Measurements from ENCODE around the gene VIM.

Gene VIM

GRCh38 chr10:17217631-17218232, 10.3 kb upstream of the VIM start:
- no peak for DNase-seq (ENCODE audit: low read depth)
- in situ Hi-C loops (cut with HindIII; ENCODE audit: low sequenced_read_pairs), result loop anchor here (25.0 kb wide), 1 partner anchor 205 kb away; no protein-coding TSS in a partner anchor
- TF ChIP-seq CTCF (IDR thresholded peaks at IDR 0.05; ENCODE audit: low read depth, low read length, missing control alignments), result no peak
- H3K4me3 ChIP-seq (ENCODE audit: low read depth, low read length), result no peak overlapping the region

GRCh38 chr10:17219024-17219423, 9.0 kb upstream of the VIM start:
- in situ Hi-C loops (cut with HindIII; ENCODE audit: low sequenced_read_pairs), result loop anchor here (25.0 kb wide), 1 partner anchor 207 kb away; no protein-coding TSS in a partner anchor
- no peak for TF ChIP-seq CTCF (IDR thresholded peaks at IDR 0.05; ENCODE audit: low read depth, low read length, missing control alignments)
- DNase-seq (ENCODE audit: low read depth), result peak; percentile 85
- H3K4me3 ChIP-seq (ENCODE audit: low read depth, low read length), result no peak overlapping the region

DNA sequence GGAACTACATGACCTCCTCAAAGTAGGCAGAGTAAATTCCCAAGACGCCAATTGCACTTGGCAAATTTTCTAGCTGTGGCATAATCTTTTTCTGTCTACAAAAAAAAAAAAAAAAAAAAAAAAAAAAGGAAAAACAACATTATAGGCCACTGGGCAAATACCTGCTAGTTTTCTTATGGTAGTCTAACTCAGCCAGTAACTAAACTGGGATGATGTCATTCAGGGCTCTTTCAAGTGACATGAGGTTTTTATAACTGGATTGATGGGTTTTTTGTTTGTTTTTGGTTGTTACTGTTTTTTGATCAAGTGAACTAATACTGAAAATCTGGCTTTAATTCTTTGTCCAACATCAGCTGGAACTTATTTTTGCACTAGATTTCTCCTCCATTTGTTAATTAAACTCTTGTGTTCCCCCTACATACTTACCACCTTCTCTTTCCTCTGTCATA, 7.4 kb upstream of the VIM start:
- in situ Hi-C loops (cut with HindIII; ENCODE audit: low sequenced_read_pairs), result loop anchor here (25.0 kb wide), 1 partner anchor 208 kb away; no protein-coding TSS in a partner anchor
- DNase-seq (ENCODE audit: low read depth), result no peak
- TF ChIP-seq CTCF (IDR thresholded peaks at IDR 0.05; ENCODE audit: low read depth, low read length, missing control alignments), result no peak
- H3K4me3 ChIP-seq (ENCODE audit: low read depth, low read length), result no peak overlapping the region

- no peak for TF ChIP-seq CTCF (IDR thresholded peaks at IDR 0.05; ENCODE audit: low read depth, low read length, missing control alignments)
- in situ Hi-C loops (cut with HindIII; ENCODE audit: low sequenced_read_pairs), result loop anchor here (25.0 kb wide), 1 partner anchor 210 kb away; no protein-coding TSS in a partner anchor
- H3K4me3 ChIP-seq (ENCODE audit: low read depth, low read length), result no peak overlapping the region
- no peak for DNase-seq (ENCODE audit: low read depth)
These were observed 5.7 kb upstream of the VIM start for GRCh38 chr10:17222329-17222728.

DNA sequence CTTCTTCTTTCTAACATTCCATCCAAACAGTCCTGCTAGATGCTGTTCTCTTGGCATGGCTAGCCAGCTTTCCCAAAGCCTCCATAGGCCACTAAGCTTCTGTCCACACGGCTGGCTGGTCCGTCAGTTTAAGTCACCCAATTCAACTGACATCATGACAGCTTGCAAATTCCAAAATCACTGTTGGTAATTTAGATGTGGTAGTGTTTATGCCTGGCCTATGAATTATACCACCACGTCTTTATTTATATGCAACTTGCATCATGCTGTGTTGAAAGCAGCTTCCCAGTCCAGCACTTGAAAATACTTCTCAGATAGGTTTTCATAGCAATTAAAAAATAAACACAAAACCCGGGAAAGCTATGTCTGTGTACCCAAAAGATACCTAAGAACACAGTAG, 2.2 kb upstream of the VIM start:
- no peak for TF ChIP-seq CTCF (IDR thresholded peaks at IDR 0.05; ENCODE audit: low read depth, low read length, missing control alignments)
- no peak overlapping the region for H3K4me3 ChIP-seq (ENCODE audit: low read depth, low read length)
- in situ Hi-C loops (cut with HindIII; ENCODE audit: low sequenced_read_pairs), result no loop called here
- no peak for DNase-seq (ENCODE audit: low read depth)

DNA sequence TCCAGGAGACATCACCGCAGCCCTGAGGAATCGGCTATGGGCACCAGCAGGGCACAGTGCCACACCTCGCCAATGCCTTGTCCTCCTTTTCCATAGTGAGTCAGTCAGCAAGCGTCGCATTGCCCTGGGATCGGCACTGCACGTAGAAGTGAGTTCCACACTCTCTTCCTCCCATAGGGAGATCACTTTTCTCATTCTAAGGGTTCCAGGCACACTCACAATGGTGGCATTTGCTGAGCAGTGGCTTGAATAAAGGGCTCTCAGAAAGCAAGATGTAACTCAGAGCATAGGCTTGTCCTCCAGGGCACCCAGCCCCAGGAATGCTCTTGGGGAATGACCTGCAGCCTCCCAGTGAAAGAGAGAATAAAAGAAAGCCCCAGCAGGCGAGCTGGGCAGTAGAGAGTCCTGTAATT, 1.1 kb upstream of the VIM start:
- H3K4me3 ChIP-seq (ENCODE audit: low read depth, low read length), result peak overlapping the region; percentile 86
- no peak for TF ChIP-seq CTCF (IDR thresholded peaks at IDR 0.05; ENCODE audit: low read depth, low read length, missing control alignments)
- in situ Hi-C loops (cut with HindIII; ENCODE audit: low sequenced_read_pairs), result no loop called here
- no peak for DNase-seq (ENCODE audit: low read depth)

Data from astrocyte of the cerebellum (primary cell).